Nephron (organoid): ENCODE measurements around the gene ENPP3.

Experiments used
- H3K27ac Mint-ChIP-seq, 3 experiments: 2 replicates each; pipeline ENCODE4 v1.8.0; 2020; ENCODE audit warnings: mixed read lengths in 3 of 3, mild to moderate bottlenecking in 2 of 3, moderate library complexity in 1 of 3
- H3K27me3 Mint-ChIP-seq: 2 replicates; pipeline ENCODE4 v1.8.0; 2021; ENCODE audit warnings: low read depth, mild to moderate bottlenecking, moderate library complexity, mixed read lengths
- H3K36me3 Mint-ChIP-seq: 2 replicates; pipeline ENCODE4 v1.8.0; 2020; ENCODE audit warnings: low read depth, mixed read lengths
- H3K4me1 Mint-ChIP-seq: 2 replicates; pipeline ENCODE4 v1.8.0; 2020; ENCODE audit warnings: mixed read lengths
- H3K4me3 Mint-ChIP-seq, 3 experiments: 2 replicates each; pipeline ENCODE4 v1.8.0; 2020; ENCODE audit warnings: mild to moderate bottlenecking in 3 of 3, mixed read lengths in 3 of 3, moderate library complexity in 2 of 3
- H3K9me3 Mint-ChIP-seq: 2 replicates; pipeline ENCODE4 v1.8.0; 2020; ENCODE audit warnings: mixed read lengths
- TF ChIP-seq, protein P1 (sequence below), 3 experiments: fragments of 200-600 bp; sonication (generic); IDR thresholded peaks; one replicate each; pipeline ENCODE4 v1.5.0; 2021; ENCODE audit warnings: antibody characterized with exemption in 3 of 3; ENCODE audit not compliant: unreplicated experiment in 3 of 3

Gene ENPP3

DNA sequence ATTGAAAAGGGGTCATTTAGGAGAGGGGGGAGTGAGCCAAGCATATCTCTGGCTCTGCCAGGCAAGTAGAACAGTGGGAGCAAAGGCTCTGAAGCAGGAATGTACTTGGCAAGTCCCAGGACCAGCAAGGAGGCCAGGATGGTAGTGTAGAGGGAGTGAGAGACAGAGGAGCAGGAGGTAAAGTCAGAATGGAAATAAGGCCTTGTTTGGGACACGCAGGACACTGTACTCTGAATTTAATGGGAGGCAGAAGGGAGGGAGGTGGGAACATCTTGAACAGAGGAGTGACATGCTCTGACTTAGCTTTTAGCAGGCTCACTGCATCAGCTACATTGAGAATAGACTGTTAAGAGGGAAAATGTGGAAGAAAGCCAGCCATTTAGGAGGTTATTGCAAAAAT lies 133.7 kb downstream of the ENPP3 start:
- Mint-ChIP-seq H3K4me3 (no peak overlapping the region), H3K27ac (no peak overlapping the region), H3K27me3 (no peaks in the 10 kb centered on the region), H3K4me1 (peaks cover 6% of the 10 kb centered on the region), H3K9me3 (no peaks in the 10 kb centered on the region), H3K36me3 (no peaks in the 10 kb centered on the region)
- TF ChIP-seq, protein P1, sequence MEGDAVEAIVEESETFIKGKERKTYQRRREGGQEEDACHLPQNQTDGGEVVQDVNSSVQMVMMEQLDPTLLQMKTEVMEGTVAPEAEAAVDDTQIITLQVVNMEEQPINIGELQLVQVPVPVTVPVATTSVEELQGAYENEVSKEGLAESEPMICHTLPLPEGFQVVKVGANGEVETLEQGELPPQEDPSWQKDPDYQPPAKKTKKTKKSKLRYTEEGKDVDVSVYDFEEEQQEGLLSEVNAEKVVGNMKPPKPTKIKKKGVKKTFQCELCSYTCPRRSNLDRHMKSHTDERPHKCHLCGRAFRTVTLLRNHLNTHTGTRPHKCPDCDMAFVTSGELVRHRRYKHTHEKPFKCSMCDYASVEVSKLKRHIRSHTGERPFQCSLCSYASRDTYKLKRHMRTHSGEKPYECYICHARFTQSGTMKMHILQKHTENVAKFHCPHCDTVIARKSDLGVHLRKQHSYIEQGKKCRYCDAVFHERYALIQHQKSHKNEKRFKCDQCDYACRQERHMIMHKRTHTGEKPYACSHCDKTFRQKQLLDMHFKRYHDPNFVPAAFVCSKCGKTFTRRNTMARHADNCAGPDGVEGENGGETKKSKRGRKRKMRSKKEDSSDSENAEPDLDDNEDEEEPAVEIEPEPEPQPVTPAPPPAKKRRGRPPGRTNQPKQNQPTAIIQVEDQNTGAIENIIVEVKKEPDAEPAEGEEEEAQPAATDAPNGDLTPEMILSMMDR (IDR thresholded peaks at IDR 0.05; ENCODE audit: unreplicated experiment in 3 of 3), result no peak

DNA sequence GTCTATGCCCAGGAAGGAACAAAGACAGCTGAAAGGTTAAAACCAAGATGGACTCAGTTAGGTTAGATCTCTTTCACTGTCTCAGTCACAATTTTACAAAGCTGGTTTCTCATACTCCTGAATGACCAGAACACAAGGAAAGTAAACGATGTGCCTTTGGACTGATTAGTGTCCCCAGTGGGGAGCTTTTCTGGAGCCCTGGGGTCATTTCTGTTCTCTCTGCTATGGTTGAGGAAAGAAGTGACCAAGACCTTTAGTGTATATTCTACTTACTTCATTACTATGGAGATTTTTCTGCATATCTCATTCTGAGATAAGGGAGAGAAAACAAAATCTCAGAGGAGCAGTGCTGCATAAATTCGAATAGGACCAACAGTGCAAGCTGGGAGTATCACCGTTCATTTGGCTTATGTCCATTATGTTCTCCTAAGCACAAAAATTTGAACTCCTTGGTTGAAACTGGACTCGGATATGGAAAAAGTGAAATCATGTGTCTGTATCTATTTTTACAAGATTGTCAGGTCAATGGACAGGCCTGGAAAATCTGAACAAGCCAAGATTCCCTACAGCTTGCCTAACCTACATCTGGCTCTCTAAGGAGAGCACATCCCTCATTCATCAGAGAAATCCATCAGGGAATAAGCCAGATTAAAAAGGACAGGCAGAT lies 136.3 kb downstream of the ENPP3 start:
- Mint-ChIP-seq H3K27ac (peak overlapping the region in 2 of 3 experiments; percentile 36 to 79), H3K27me3 (no peaks in the 10 kb centered on the region), H3K4me1 (peaks cover 10% of the 10 kb centered on the region), H3K4me3 (no peak overlapping the region), H3K36me3 (no peaks in the 10 kb centered on the region), H3K9me3 (no peaks in the 10 kb centered on the region)
- TF ChIP-seq, protein P1 (IDR thresholded peaks at IDR 0.05; ENCODE audit: unreplicated experiment in 3 of 3), result no peak

DNA sequence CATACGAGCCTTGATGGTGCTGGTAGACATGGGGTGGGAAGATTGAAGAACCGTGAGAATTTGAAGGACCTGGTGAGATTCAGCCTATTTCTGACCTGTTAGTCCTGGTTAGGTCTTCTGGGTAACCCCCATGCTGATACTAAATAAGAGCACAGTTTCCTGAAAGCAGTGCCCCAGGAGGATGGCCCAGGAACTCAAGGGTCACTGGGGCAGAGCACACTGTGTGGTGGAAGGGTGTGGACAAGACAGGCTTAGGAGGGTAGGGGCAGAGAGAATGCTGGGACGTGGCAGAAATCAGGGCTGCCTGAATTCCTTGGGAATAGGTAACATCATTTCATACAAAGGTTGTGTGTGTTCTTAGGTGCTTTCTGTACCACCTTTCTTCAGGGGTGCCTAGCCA lies 138.8 kb downstream of the ENPP3 start:
- TF ChIP-seq, protein P1 (IDR thresholded peaks at IDR 0.05; ENCODE audit: unreplicated experiment in 3 of 3), result no peak
- Mint-ChIP-seq H3K4me3 (no peak overlapping the region), H3K36me3 (no peaks in the 10 kb centered on the region), H3K9me3 (peaks cover 2% of the 10 kb centered on the region), H3K4me1 (peaks cover 12% of the 10 kb centered on the region), H3K27me3 (no peaks in the 10 kb centered on the region), H3K27ac (no peak overlapping the region)

DNA sequence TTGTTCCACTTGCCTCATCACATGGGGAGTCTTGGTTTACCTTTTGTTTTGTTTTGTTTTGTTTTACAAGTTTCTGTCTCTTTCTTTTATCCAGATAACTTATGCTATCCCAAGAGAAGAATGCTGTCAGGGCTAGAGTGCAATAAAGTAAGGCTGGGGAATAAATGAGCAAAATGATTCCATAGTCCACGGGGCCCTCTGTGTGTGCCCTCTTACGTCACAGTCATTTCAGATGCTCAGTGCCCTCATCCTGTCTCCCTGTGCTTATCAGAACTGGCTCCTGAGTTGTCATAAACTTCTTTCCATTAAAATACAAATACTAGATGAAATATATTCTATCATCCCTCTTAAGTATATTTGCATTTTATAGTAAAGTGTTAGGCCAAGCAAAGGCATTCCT lies 139.9 kb downstream of the ENPP3 start:
- H3K9me3 Mint-ChIP-seq, result peaks cover 2% of the 10 kb centered on the region
- H3K36me3 Mint-ChIP-seq, result no peaks in the 10 kb centered on the region
- no peaks in the 10 kb centered on the region for H3K27me3 Mint-ChIP-seq
- H3K27ac Mint-ChIP-seq, result no peak overlapping the region
- no peak overlapping the region for H3K4me3 Mint-ChIP-seq
- H3K4me1 Mint-ChIP-seq, result peaks cover 12% of the 10 kb centered on the region
- TF ChIP-seq, protein P1 (IDR thresholded peaks at IDR 0.05; ENCODE audit: unreplicated experiment in 3 of 3), result no peak

DNA sequence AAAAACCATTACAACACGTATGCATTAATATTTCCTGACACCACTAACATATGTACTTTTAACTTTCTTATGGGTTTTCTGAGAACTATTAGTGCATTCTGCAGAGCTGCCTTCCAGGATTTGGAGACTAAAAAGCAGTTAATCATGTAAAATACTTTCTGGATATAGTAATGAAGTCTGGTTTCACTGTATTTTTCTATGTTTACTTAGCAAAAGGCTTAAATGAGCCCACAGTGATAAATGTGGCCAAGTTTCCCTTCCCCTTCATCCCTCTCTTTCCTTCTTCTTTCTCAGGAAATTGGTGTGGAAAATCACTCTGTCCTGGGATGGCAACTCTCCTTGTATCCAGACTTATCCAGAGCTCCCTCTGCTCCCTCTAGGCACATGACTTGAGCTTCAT lies 141.1 kb downstream of the ENPP3 start:
- peaks cover 2% of the 10 kb centered on the region for H3K9me3 Mint-ChIP-seq
- H3K4me3 Mint-ChIP-seq, result no peak overlapping the region
- peaks cover 12% of the 10 kb centered on the region for H3K4me1 Mint-ChIP-seq
- peak overlapping the region in 2 of 3 experiments; percentile 68 to 71 for H3K27ac Mint-ChIP-seq
- H3K36me3 Mint-ChIP-seq, result no peaks in the 10 kb centered on the region
- TF ChIP-seq, protein P1 (IDR thresholded peaks at IDR 0.05; ENCODE audit: unreplicated experiment in 3 of 3), result no peak
- no peaks in the 10 kb centered on the region for H3K27me3 Mint-ChIP-seq

DNA sequence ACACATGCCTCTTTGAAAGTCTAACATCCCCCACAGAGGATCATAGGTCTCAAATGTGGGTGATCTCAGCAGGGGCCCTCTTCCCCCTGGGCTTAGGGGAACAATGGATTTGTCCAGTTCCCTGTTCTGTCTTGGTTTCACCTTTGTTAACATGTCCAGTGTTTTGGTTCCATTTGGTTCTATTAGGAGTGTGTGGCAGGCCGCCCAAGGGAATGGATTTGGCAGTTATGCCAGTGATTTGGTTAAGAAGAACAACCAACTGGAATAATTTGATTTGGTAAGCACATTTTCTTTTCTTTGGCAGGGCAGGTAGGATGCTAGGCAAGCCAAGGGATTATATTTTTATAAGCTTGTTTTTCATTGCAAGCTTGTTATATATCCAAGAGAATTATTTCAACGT lies 142.2 kb downstream of the ENPP3 start:
- TF ChIP-seq, protein P1 (IDR thresholded peaks at IDR 0.05; ENCODE audit: unreplicated experiment in 3 of 3), result no peak
- no peak overlapping the region for H3K27ac Mint-ChIP-seq

More for the DNA sequence above, 142.2 kb downstream of the ENPP3 start:
- Mint-ChIP-seq H3K36me3 (no peaks in the 10 kb centered on the region), H3K4me3 (no peak overlapping the region), H3K4me1 (peaks cover 6% of the 10 kb centered on the region), H3K9me3 (peaks cover 2% of the 10 kb centered on the region), H3K27me3 (no peaks in the 10 kb centered on the region)
